Right lobe of liver (tissue), 6 donors: ENCODE measurements around the gene MBD6. TPM values are rescaled to one million over a fixed set of nuclear protein-coding genes. Genes with fewer than 3 reads are reported as not detected.

Experiments
- ATAC-seq, 4 donors: fragments of 200-7000 bp; cut with Tn5 transposase; one replicate each; pipeline ENCODE4 v1.9.1; 2020; ENCODE audit warnings: mild to moderate bottlenecking in 4 of 4, moderate library complexity in 4 of 4
- DNase-seq, 3 donors: peaks; one replicate each; pipeline ENCODE4 v3.0.0-alpha.2; 2020
- H3K27ac ChIP-seq, 3 donors: fragments of 200-600 bp; one replicate each; pipeline ENCODE4 v1.8.0; 2022
- H3K27me3 ChIP-seq, 2 donors: fragments of 200-600 bp; one replicate each; pipeline ENCODE4 v1.8.0; 2022
- H3K36me3 ChIP-seq, 4 donors: fragments of 200-600 bp; sonication (generic) in 1 of 4; one replicate each; pipeline versions ENCODE4 v1.5.1 to v1.8.0; 2017 to 2022; ENCODE audit warnings: control low read depth in 1 of 4
- H3K4me1 ChIP-seq, 4 donors: fragments of 200-600 bp; sonication (generic) in 1 of 4; one replicate each; pipeline versions ENCODE4 v1.5.1 to v1.8.0; 2017 to 2022; ENCODE audit warnings: control low read depth in 1 of 4
- H3K4me3 ChIP-seq, 3 donors: fragments of 200-600 bp; one replicate each; pipeline ENCODE4 v1.8.0; 2022
- H3K9me3 ChIP-seq, 4 donors: fragments of 200-600 bp; sonication (generic) in 1 of 4; one replicate each; pipeline versions ENCODE4 v1.5.1 to v1.8.0; 2017 to 2022; ENCODE audit warnings: control low read depth in 1 of 4
- CTCF ChIP-seq, 4 donors: fragments of 200-600 bp in 3 of 4; fragments of 450-650 bp in 1 of 4; IDR thresholded peaks; one replicate each; pipeline versions ENCODE4 v1.5.1 to v1.8.0; 2016 to 2022; ENCODE audit warnings: antibody characterized with exemption in 4 of 4, mild to moderate bottlenecking in 2 of 4
- POLR2A ChIP-seq: fragments of 450-650 bp; IDR thresholded peaks from one replicate; pipeline ENCODE4 v1.6.1; 2017; ENCODE audit warnings: antibody characterized with exemption, mild to moderate bottlenecking
- WGBS: methylation state at CpG from one replicate; pipeline ENCODE4 v1.1.6; 2018; ENCODE audit warnings: low coverage, low lambda C conversion rate; ENCODE audit not compliant: insufficient coverage; ENCODE audit errors: missing lambda C conversion rate; 5-methylcytosine and 5-hydroxymethylcytosine counted together
- intact Hi-C, 2 donors: fragments of 100-400 bp; cut with DNase I; formaldehyde crosslinking; loops; one replicate each; pipeline versions ENCODE4 v1.11.2 to v1.14.1; 2022
- microRNA counts: library from miRNA; unstranded; fragments of <30 nt; microRNA quantifications from one replicate; lab custom pipeline; 2016
- microRNA-seq, 2 donors: library from miRNA; unstranded; fragments of <30 nt; microRNA quantifications; one replicate each; pipeline ENCODE4, GENCODE V29; 2019 to 2020
- small RNA-seq, 2 experiments: library from RNA; depleted of rRNA; stranded (forward); fragments of <200 nt; gene quantifications; one replicate each; pipeline ENCODE3, GENCODE V24; 2016
- total RNA-seq, 6 experiments: library from RNA; depleted of rRNA in 2 of 6; stranded (reverse); fragments of >200 nt in 2 of 6; fragmentation: NEBNext Ultra II Directional in 3 of 6; extraction: Animal tissue kit (Norgen Biotek cat#: 25700) in 3 of 6; gene quantifications; one replicate each; pipeline versions ENCODE4 v1.1.0 to v1.2.4, GENCODE V29; 2016 to 2023
- donor health status: DM: no; HTN: yes; CAD: no.
- donor health status: DM: no; HTN: no; CAD: no.
- donor health status: DM: no; HTN: no; CAD: no.
- donor health status: DM: no; HTN: yes; CAD: no.
- donor health status: DM: no; HTN: yes; CAD: no.

Gene MBD6
- total RNA-seq, 6 experiments from 2014 or later, result 7.4 to 61.1 (median 39.3) TPM

GRCh38 chr12:57579011-57579410 lies 56.4 kb downstream of the MBD6 start:
- peaks cover 0 to 3% (median 0%) of the 10 kb centered on the region in 4 donors for H3K4me1 ChIP-seq
- H3K27me3 ChIP-seq, result no peaks in the 10 kb centered on the region
- TF ChIP-seq CTCF (IDR thresholded peaks at IDR 0.05), result no peak
- TF ChIP-seq POLR2A, result no peak
- H3K4me3 ChIP-seq, result no peak overlapping the region
- ATAC-seq (no peak), DNase-seq (no peak)
- H3K9me3 ChIP-seq, result no peaks in the 10 kb centered on the region
- no peak overlapping the region for H3K27ac ChIP-seq
- no peaks in the 10 kb centered on the region for H3K36me3 ChIP-seq
- intact Hi-C loops, result no loop called here
- 89% methylated on average over 2 of the region's 2 CpGs for WGBS

MicroRNA genes within 50 kb of the gene (microRNA counts, 767-probe panel; counts per million panel counts)
- 237 counts per million for microRNA hsa-miR-616-3p (lab: Ali Mortazavi, UCI)

Small RNAs within 50 kb of the gene (microRNA-seq; reads per million reads assigned to microRNA genes)
- 2.3 to 6.4 reads per million in 2 donors for gene MIR616
- 0 reads per million in 2 donors for gene MIR6758

Small RNAs within 50 kb of the gene (small RNA-seq; reads per million reads assigned to genes)
- gene MIR616, result 0.29 to 1.4 reads per million in 2 experiments

Other genes starting within 250 kb of the MBD6 start
- gene R3HDM2, start 91.8 kb upstream of the MBD6 start, total RNA-seq, result 10 to 100 TPM; 25.3 to 48.0 (median 35.9) TPM
- 100 to 1,000 TPM in 1 of 6 experiments, 10 to 100 TPM in 5; 14.7 to 123 (median 63.6) TPM for gene INHBC, start 88.0 kb upstream of the MBD6 start, total RNA-seq
- gene INHBE, start 67.5 kb upstream of the MBD6 start, total RNA-seq, result 100 to 1,000 TPM in 4 of 6 experiments, 10 to 100 TPM in 2; 17.4 to 302 (median 150) TPM
- gene GLI1, start 63.0 kb upstream of the MBD6 start, total RNA-seq, result under 1 TPM; 0.16 to 0.74 (median 0.55) TPM
- gene ARHGAP9, start 43.0 kb upstream of the MBD6 start, total RNA-seq, result 10 to 100 TPM in 1 of 6 experiments, 1 to 10 TPM in 5; 3.5 to 11.0 (median 6.8) TPM
- 10 to 100 TPM; 53.4 to 66.6 (median 60.4) TPM for gene MARS1, start 34.8 kb upstream of the MBD6 start, total RNA-seq
- gene DDIT3, start 2.3 kb upstream of the MBD6 start, total RNA-seq, result 10 to 100 TPM; 11.3 to 26.7 (median 18.7) TPM
- 10 to 100 TPM; 28.4 to 80.0 (median 36.0) TPM for gene DCTN2, start 24.4 kb downstream of the MBD6 start, total RNA-seq
- under 1 TPM in 1 of 6 experiments, not detected in 5; 0.02 TPM for gene KIF5A, start 27.2 kb downstream of the MBD6 start, total RNA-seq
- gene PIP4K2C, start 68.4 kb downstream of the MBD6 start, total RNA-seq, result 10 to 100 TPM; 11.3 to 27.6 (median 12.8) TPM
- gene DTX3, start 82.0 kb downstream of the MBD6 start, total RNA-seq, result 1 to 10 TPM in 5 of 6 experiments, under 1 TPM in 1; 0.86 to 2.7 (median 1.9) TPM
- 1 to 10 TPM in 5 of 6 experiments, under 1 TPM in 1; 0.92 to 2.0 (median 1.3) TPM for gene ARHGEF25, start 88.6 kb downstream of the MBD6 start, total RNA-seq
- gene B4GALNT1, start 110.4 kb downstream of the MBD6 start, total RNA-seq, result 1 to 10 TPM in 3 of 6 experiments, under 1 TPM in 3; 0.44 to 3.6 (median 0.78) TPM
- 100 to 1,000 TPM; 179 to 245 (median 210) TPM for gene OS9, start 171.3 kb downstream of the MBD6 start, total RNA-seq
- gene AGAP2, start 215.9 kb downstream of the MBD6 start, total RNA-seq, result under 1 TPM; 0.26 to 0.87 (median 0.57) TPM
- gene TSPAN31, start 222.2 kb downstream of the MBD6 start, total RNA-seq, result 10 to 100 TPM; 15.1 to 34.4 (median 20.6) TPM
- gene CDK4, start 229.5 kb downstream of the MBD6 start, total RNA-seq, result 10 to 100 TPM; 23.3 to 47.3 (median 31.8) TPM
- 1 to 10 TPM; 2.1 to 3.9 (median 3.3) TPM for gene MARCHF9, start 232.3 kb downstream of the MBD6 start, total RNA-seq
- 1 to 10 TPM in 3 of 6 experiments, under 1 TPM in 3; 0.25 to 1.4 (median 0.81) TPM for gene CYP27B1, start 244.3 kb downstream of the MBD6 start, total RNA-seq
- gene METTL1, start 249.3 kb downstream of the MBD6 start, total RNA-seq, result 10 to 100 TPM in 5 of 6 experiments, 1 to 10 TPM in 1; 9.7 to 13.6 (median 10.3) TPM
- gene EEF1AKMT3, start 249.8 kb downstream of the MBD6 start, total RNA-seq, result 1 to 10 TPM; 3.2 to 5.5 (median 3.7) TPM